Myocyte (in vitro differentiated cells): ENCODE results near the gene IGF1. TPM values are rescaled to one million over a fixed set of nuclear protein-coding genes. Genes with fewer than 3 reads are reported as not detected.

Source experiments
- DNase-seq: peaks from one replicate; pipeline ENCODE4 v3.0.0-alpha.2; 2012; ENCODE audit warnings: low read depth
- total RNA-seq: library from RNA; depleted of rRNA; stranded (reverse); fragments of >200 nt; gene quantifications from 2 replicates; pipeline ENCODE4 v1.2.3, GENCODE V29; 2014

IGF1 gene
- total RNA-seq, 1 donor from 2014 or later, result 0.24 TPM

GRCh38 chr12:102497743-102498142, 17.4 kb upstream of the IGF1 start:
- no peak for DNase-seq

GRCh38 chr12:102496591-102496990, 16.2 kb upstream of the IGF1 start:
- no peak for DNase-seq

- DNase-seq, result no peak
These were observed 6.9 kb upstream of the IGF1 start for GRCh38 chr12:102487226-102487625.

- DNase-seq, result no peak
These were observed 5.8 kb upstream of the IGF1 start for GRCh38 chr12:102486153-102486552.

GRCh38 chr12:102484428-102484958, 4.1 kb upstream of the IGF1 start:
- DNase-seq, result peak; percentile 69

GRCh38 chr12:102484017-102484416, 3.7 kb upstream of the IGF1 start:
- DNase-seq, result no peak

GRCh38 chr12:102483466-102483865, 3.1 kb upstream of the IGF1 start:
- no peak for DNase-seq

- DNase-seq, result no peak
These were observed 1.5 kb upstream of the IGF1 start for GRCh38 chr12:102481705-102482425.

GRCh38 chr12:102479939-102480338, 424 bp downstream of the IGF1 start:
- no peak for DNase-seq

- no peak for DNase-seq
These were observed 1.1 kb downstream of the IGF1 start for GRCh38 chr12:102479099-102479885.

- no peak for DNase-seq
These were observed 1.8 kb downstream of the IGF1 start for GRCh38 chr12:102478405-102479098.

- DNase-seq, result no peak
These were observed 5.0 kb downstream of the IGF1 start for GRCh38 chr12:102475355-102475754.

- no peak for DNase-seq
These were observed 5.8 kb downstream of the IGF1 start for GRCh38 chr12:102474438-102475064.

GRCh38 chr12:102472496-102472895, 7.9 kb downstream of the IGF1 start:
- no peak for DNase-seq

GRCh38 chr12:102471556-102471955, 8.8 kb downstream of the IGF1 start:
- DNase-seq, result no peak

- DNase-seq, result no peak
These were observed 9.4 kb downstream of the IGF1 start for GRCh38 chr12:102470945-102471344.

- no peak for DNase-seq
These were observed 12.0 kb downstream of the IGF1 start for GRCh38 chr12:102468261-102468915.

GRCh38 chr12:102465762-102466560, 14.4 kb downstream of the IGF1 start:
- no peak for DNase-seq

GRCh38 chr12:102463659-102464249, 16.6 kb downstream of the IGF1 start:
- DNase-seq, result no peak
